PC-9 (cell line): ENCODE data around the gene SLC12A6. TPM values are rescaled to one million over a fixed set of nuclear protein-coding genes. Genes with fewer than 3 reads are reported as not detected.
A peak's percentile ranks its signal among the peaks of the same experiment; 100 is the strongest.

Experiments used
- BruUV-seq: library from RNA; stranded (reverse); fragments of 400-500 nt; replicated peaks from 2 replicates; lab custom pipeline; 2021; lab: Mats Ljungman, UMichigan
- CTCF ChIA-PET: fragments of 300-600 bp; sonication (Branson Sonifier 250); formaldehyde crosslinking; loops from one replicate; lab custom pipeline; 2022; ENCODE audit warnings: antibody characterized with exemption; lab: Charles Lee
- POLR2A ChIA-PET: fragments of 300-600 bp; sonication (Branson Sonifier 250); formaldehyde crosslinking; loops from one replicate; lab custom pipeline; 2022; ENCODE audit warnings: antibody characterized with exemption; ENCODE audit not compliant: unreplicated experiment; lab: Charles Lee
- DNase-seq, 2 experiments: peaks; one replicate each; pipeline versions ENCODE4 v3.0.0 to v3.0.0-alpha.2; 2015 to 2022; ENCODE audit warnings: mixed read lengths in 1 of 2
- H2AFZ ChIP-seq: fragments of 200-600 bp; sonication (generic); 2 replicates; pipeline ENCODE4 v1.8.1; 2017; ENCODE audit warnings: antibody characterized with exemption
- H3F3A ChIP-seq: fragments of 200-600 bp; sonication (generic); 2 replicates; pipeline ENCODE4 v1.8.1; 2017; ENCODE audit warnings: antibody characterized with exemption, mild to moderate bottlenecking, low read depth; ENCODE audit not compliant: insufficient read depth
- H3K27ac ChIP-seq: fragments of 200-600 bp; sonication (generic); 2 replicates; pipeline ENCODE4 v1.6.1; 2016; ENCODE audit warnings: mixed run types
- H3K27me3 ChIP-seq: fragments of 200-600 bp; sonication (generic); 2 replicates; pipeline ENCODE4 v1.6.1; 2016; ENCODE audit warnings: low read depth, mixed run types; ENCODE audit not compliant: insufficient read depth
- H3K36me3 ChIP-seq: fragments of 200-600 bp; sonication (generic); 2 replicates; pipeline ENCODE4 v1.6.1; 2016; ENCODE audit warnings: low read depth, mixed run types
- H3K4me1 ChIP-seq: fragments of 200-600 bp; sonication (generic); replicated peaks from 2 replicates; pipeline ENCODE4 v1.6.1; 2016; ENCODE audit warnings: mixed run types; ENCODE audit not compliant: insufficient read depth
- H3K4me2 ChIP-seq: fragments of 200-600 bp; sonication (generic); 2 replicates; pipeline ENCODE4 v1.6.1; 2017; ENCODE audit warnings: mixed run types
- H3K4me3 ChIP-seq: fragments of 200-600 bp; sonication (generic); 2 replicates; pipeline ENCODE4 v1.6.1; 2016; ENCODE audit warnings: mixed run types
- H3K79me2 ChIP-seq: fragments of 200-600 bp; sonication (generic); 2 replicates; pipeline ENCODE4 v1.6.1; 2017; ENCODE audit warnings: low read depth, mixed run types
- H3K9me2 ChIP-seq: fragments of 200-600 bp; sonication (generic); 2 replicates; pipeline ENCODE4 v1.8.1; 2017; ENCODE audit warnings: mild to moderate bottlenecking; ENCODE audit not compliant: insufficient read depth
- H3K9me3 ChIP-seq: fragments of 200-600 bp; sonication (generic); 2 replicates; pipeline ENCODE4 v1.8.1; 2016; ENCODE audit warnings: low read depth; ENCODE audit not compliant: insufficient read depth
- H4K20me1 ChIP-seq: fragments of 200-600 bp; sonication (generic); 2 replicates; pipeline ENCODE4 v1.8.1; 2017; ENCODE audit not compliant: insufficient read depth
- CTCF ChIP-seq: fragments of 200-600 bp; sonication (generic); conservative IDR thresholded peaks from 2 replicates; pipeline ENCODE4 v1.6.1; 2017; ENCODE audit warnings: mixed run types, antibody characterized with exemption, mild to moderate bottlenecking, moderate library complexity
- EZH2 ChIP-seq: fragments of 200-600 bp; sonication (generic); IDR thresholded peaks from 2 replicates; pipeline ENCODE4 v1.8.0; 2017; ENCODE audit warnings: antibody characterized with exemption, low read depth
- intact Hi-C: fragments of 100-400 bp; cut with micrococcal nuclease; formaldehyde crosslinking; loops from one replicate; pipeline ENCODE4 v1.10.0; 2022; ENCODE audit not compliant: unreplicated experiment
- total RNA-seq: library from RNA; stranded (reverse); gene quantifications from 2 replicates; pipeline ENCODE4 v1.2.3, GENCODE V29; 2021

SLC12A6 gene
- total RNA-seq, 1 experiment from 2014 or later, result 27.5 TPM

- BruUV-seq, result no TSS peak
- POLR2A ChIA-PET, result interaction anchor here (0.5 to 0.7 kb wide), 2 partner anchors 8 to 18 kb away, joined by 4 to 6 read pairs; no protein-coding TSS in a partner anchor
- H3K9me3 ChIP-seq, result no peaks in the 10 kb centered on the region
- H3K36me3 ChIP-seq, result peaks cover 5% of the 10 kb centered on the region; the same call in 1 of the 2 replicates
- H3K27me3 ChIP-seq, result no peaks in the 10 kb centered on the region
- H3F3A ChIP-seq, result peaks cover 34% of the 10 kb centered on the region
- no peaks in the 10 kb centered on the region for H4K20me1 ChIP-seq
- peak overlapping the region; percentile 89 for H3K27ac ChIP-seq
- H3K4me3 ChIP-seq, result peak overlapping the region; percentile 86
- H3K9me2 ChIP-seq, result no peaks in the 10 kb centered on the region
- CTCF ChIA-PET, result interaction anchor here (0.6 kb wide), 1 partner anchor 17 kb away, joined by 5 read pairs; no protein-coding TSS in a partner anchor
- no peak for TF ChIP-seq CTCF
- no peak for TF ChIP-seq EZH2
- H3K79me2 ChIP-seq, result peaks cover 18% of the 10 kb centered on the region
- intact Hi-C loops, result loop anchor here (10.0 kb wide), 1 partner anchor 232 kb away; the partner anchor contains the start of genes EMC7 and PGBD4
- H3K4me1 ChIP-seq, result peaks cover 41% of the 10 kb centered on the region
- H3K4me2 ChIP-seq, result peak overlapping the region; percentile 93
- H2AFZ ChIP-seq, result peak overlapping the region; percentile 78
- DNase-seq, result peak in 1 of 2 experiments; percentile 7
These were observed 507 bp downstream of the SLC12A6 start for GRCh38 chr15:34336991-34337556.

- ChIA-PET POLR2A (interaction anchor here (0.5 kb wide), 1 partner anchor 18 kb away, joined by 4 read pairs; no protein-coding TSS in a partner anchor), CTCF (interaction anchor here (0.6 to 0.7 kb wide), 2 partner anchors 16 to 232 kb away, joined by 3 read pairs; no protein-coding TSS in a partner anchor)
- TF ChIP-seq CTCF (no peak), EZH2 (no peak)
- peak overlapping the region; percentile 89 for H3K27ac ChIP-seq
- 0 out of 2 replicates have a peak overlapping the region, but pooled peaks have one; percentile 78 for H2AFZ ChIP-seq
- intact Hi-C loops, result loop anchor here (10.0 kb wide), 1 partner anchor 232 kb away; the partner anchor contains the start of genes EMC7 and PGBD4
- H3K4me3 ChIP-seq, result peak overlapping the region; percentile 86
- H3K4me1 ChIP-seq, result peaks cover 34% of the 10 kb centered on the region
- BruUV-seq, result no TSS peak
- no peak for DNase-seq
- H3K27me3 ChIP-seq, result no peaks in the 10 kb centered on the region
- no peaks in the 10 kb centered on the region for H4K20me1 ChIP-seq
- H3K4me2 ChIP-seq, result peak overlapping the region; percentile 93
- H3K79me2 ChIP-seq, result peaks cover 11% of the 10 kb centered on the region
- H3F3A ChIP-seq, result peaks cover 34% of the 10 kb centered on the region
- peaks cover 5% of the 10 kb centered on the region; the same call in 1 of the 2 replicates for H3K36me3 ChIP-seq
- H3K9me3 ChIP-seq, result no peaks in the 10 kb centered on the region
- H3K9me2 ChIP-seq, result no peaks in the 10 kb centered on the region
These were observed 1.2 kb downstream of the SLC12A6 start for GRCh38 chr15:34336231-34336990.
